Tibial nerve (tissue), 4 donors: ENCODE results near the gene HIC2.
"Not testable (repeated sequence)": the region's sequence is repeated elsewhere in the genome, so short reads cannot be mapped to it uniquely, and the experiment has no call there.

ENCODE experiments used
- CTCF ChIP-seq, 5 experiments: fragments of 200-600 bp in 3 of 5; fragments of 450-650 bp in 2 of 5; sonication (generic) in 3 of 5; IDR thresholded peaks; one replicate each; pipeline ENCODE4 v1.5.1; 2016 to 2019; ENCODE audit warnings: antibody characterized with exemption in 5 of 5, mild to moderate bottlenecking in 3 of 5, moderate library complexity in 2 of 5
- EP300 ChIP-seq, 2 donors: sonication (generic); formaldehyde crosslinking; IDR thresholded peaks; one replicate each; pipeline ENCODE4 v1.6.1; 2017; ENCODE audit warnings: antibody characterized with exemption in 2 of 2, mild to moderate bottlenecking in 1 of 2
- POLR2A ChIP-seq, 2 donors: fragments of 450-650 bp; IDR thresholded peaks; one replicate each; pipeline ENCODE4 v1.6.1; 2017; ENCODE audit warnings: antibody characterized with exemption in 2 of 2, mild to moderate bottlenecking in 2 of 2, moderate library complexity in 2 of 2

GRCh38 chr22:21489149-21489680, 72.0 kb downstream of the HIC2 start:
- not testable (repeated sequence) for TF ChIP-seq CTCF, POLR2A, EP300 (IDR thresholded peaks at IDR 0.05)
